HG02610 (cell line): ENCODE results near the gene GET4.
A peak's percentile ranks its signal among the peaks of the same experiment; 100 is the strongest.
"Not testable (repeated sequence)": the region's sequence is repeated elsewhere in the genome, so short reads cannot be mapped to it uniquely, and the experiment has no call there.

Source experiments
- ATAC-seq: cut with Tn5 transposase; IDR thresholded peaks from one replicate; pipeline ENCODE4 v1.9.1; 2021; ENCODE audit warnings: mild to moderate bottlenecking, moderate library complexity; ENCODE audit not compliant: unreplicated experiment

Gene GET4

DNA sequence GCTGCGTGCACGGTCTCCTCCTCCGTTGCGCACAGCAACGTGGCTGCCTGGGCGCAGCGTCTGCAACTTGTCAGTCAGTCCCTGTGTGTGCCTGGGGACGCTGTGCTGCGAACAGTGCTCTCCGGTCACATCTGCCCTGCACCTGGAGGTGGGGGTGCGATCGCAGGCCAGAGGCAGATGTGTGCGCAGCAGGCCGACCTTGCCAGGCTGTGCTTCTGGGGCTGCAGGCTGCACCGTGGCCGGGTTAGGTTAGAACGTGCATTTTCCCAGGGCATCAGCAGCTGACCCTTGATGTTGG is 8.2 kb upstream of the GET4 start:
- no peak for ATAC-seq

DNA sequence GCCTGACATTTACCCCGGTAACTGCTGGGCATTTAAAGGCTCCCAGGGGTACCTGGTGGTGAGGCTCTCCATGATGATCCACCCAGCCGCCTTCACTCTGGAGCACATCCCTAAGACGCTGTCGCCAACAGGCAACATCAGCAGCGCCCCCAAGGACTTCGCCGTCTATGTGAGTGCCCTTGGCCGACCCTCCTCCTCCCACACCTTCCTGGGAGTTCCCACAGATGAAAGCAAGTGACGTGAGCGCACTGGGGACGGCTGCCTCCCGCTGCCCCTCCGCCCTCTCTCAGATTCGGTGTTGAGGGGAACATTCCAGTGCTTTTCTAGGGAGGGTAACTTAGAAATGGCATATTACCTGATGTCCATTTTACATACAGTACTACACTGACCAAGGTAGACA is 7.0 kb upstream of the GET4 start:
- ATAC-seq: no peak

DNA sequence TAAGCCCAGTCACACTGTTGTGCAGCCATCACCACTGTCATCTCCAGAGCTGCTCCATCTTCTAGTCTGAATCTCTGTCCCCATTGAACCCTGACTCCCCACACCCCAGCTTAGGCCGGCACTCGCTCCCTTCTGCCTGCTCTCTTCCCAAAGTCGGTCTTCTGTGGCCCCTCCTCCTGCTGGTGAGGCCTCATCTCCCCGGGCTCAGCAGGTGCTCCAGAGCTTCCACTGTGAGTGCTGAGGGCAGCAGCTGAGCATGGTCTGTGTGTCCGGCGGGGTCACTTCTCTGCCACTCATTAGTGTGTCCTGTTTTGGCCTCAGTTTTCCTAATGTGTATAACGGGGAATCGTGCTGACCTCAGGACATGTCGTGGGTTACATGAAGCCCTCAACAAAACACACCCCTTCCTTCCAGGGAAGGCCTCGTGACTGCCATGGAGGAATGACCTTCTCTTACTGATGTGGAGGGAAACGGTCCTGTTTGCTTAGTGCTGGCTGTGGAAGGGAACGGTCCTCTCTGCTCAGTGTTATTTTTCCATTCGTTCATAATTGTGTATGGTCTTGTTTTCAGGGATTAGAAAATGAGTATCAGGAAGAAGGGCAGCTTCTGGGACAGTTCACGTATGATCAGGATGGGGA is 4.3 kb upstream of the GET4 start:
- ATAC-seq: no peak

DNA sequence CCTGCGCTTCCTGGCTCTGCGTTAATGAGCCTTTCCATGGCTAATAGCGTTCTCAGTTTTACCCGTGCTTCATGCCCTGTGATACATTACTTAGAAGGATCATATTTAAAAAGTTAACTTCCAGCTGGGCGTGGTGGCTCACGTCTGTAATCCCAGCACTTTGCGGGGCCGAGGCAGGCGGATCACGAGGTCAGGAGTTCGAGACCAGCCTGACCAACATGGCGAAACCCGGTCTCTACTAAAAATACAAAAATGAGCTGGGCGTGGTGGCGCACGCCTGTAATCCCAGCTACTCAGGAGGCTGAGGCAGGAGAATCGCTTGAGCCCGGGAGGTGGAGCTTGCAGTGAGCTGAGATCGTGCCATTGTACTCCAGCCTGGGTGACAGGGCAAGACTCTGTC is 3.7 kb upstream of the GET4 start:
- ATAC-seq: not testable (repeated sequence)

DNA sequence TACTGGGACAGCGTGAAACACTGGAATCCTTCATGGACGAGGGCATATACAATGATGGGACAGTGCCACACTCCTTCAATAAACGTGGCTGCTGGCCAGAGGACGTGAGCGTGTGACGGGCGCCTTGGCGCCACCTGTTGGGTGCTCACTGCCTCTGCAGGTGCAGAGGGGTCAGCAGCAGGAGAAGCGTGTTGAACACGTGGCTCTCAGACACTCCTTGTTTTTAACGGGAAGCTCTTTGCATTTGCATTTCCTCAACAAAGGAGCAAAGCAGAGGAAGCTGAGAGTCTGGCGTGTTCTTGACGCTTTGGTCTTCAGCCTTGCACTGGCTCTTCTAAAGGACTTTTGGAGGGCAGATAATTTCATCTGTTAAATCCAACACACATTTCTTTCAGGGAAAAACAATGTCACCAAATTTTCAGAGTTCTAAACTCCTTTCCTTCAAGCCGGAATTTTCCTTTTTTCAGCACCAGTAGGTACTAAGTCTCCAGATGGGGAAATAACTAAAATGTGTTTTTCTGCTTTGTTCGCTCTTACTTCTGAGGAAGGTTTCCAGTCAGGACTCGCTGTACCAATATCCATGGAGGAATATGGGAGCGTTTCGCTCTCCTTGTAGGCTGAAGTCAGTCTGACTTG is 2.9 kb upstream of the GET4 start:
- no peak for ATAC-seq

DNA sequence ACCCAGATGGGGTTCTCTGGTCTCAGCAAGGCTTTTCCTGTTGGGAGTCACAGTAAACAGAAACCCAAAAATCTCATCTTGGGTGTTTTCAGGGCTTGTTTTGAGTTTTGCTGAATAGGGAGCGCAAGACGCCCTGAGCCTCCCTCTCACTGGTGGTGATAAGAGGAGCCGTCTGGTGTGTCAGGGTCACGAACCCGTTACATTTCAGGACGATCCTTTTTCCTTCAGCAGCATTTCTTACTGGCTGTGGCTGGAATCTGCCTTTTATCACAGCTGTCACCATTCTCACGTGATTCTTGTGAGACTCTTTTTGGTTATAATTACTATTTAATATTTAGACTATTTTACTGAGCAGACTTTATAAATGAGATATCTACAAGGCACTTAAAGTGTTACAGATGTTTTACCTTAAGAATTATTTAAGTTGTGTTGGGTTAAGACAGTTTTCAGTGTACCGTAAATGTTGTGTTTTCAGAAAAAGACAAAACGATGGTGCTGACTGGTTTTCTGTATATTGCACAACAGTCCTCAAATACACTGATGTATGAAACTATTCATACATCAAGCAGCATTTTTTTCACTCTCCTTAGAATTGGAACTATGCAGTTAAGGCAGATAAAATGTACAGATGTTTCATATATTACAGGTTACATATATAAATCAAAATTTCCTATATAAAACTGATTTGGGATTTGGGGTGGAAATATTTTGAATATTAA is 2.2 kb upstream of the GET4 start:
- no peak for ATAC-seq

DNA sequence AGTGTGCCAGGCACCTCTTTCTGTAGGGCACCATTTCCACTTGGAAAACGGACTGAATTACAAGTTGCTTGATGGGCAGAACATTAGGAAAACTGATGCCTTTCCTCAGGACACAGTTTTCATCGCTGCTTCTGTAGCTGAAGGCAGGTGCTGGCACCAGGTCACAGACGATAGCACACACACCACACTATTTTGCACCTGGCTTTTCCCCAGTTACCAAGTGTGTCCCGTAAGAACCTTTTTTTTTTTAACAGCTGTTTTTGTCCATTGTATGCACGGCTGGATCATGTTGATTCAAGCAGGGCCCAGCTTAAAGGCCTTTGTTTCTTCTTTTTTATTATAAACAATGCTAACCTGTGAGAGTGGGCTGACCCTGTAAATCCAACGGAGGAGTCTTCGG is 1.3 kb upstream of the GET4 start:
- no peak for ATAC-seq

DNA sequence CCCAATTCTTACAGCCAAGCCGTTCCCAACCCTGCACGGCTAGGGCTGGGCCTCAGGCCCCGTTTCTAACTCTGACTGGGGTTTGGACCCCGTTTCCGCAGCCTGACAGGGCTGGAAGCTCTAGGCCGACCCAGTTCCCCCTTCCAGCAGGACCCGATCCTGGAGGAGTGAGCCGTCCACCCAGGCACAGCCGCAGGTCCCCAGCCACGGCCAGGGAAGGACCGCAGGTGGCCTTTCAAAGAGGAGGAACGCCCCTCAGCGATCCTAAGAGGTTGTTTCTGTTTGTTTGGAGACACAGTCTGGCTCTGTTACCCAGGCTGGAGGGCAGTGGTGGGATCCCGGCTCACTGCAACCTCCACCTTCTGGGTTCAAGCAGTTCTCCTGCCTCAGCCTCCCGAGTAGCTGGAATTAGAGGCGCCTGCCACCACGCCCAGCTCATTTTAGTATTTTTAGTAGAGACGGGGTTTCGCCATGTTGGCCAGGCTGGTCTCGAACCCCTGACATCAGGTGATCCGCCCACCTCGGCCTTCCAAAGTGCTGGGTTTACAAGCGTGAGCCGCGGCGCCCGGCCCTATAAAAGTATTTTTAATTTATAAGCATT is 778 bp upstream of the GET4 start:
- no peak for ATAC-seq

DNA sequence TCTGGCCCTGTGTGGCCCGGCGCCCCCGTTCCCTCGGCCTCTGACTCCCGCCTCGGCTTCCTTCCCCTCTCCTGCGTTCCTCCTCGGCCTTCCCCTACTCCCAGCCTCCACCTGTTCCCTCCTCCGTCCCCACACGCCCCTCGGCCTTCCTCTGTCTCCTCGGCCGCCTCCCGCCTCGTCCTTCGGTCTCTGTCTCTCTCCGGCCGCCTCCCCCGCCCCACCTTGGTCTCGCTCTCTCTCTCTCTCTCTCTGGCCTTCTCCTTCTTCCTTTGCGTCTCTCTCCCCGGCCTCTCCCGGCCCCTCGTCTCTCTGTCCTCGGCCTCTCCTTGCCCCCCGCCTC is 588 bp downstream of the GET4 start:
- ATAC-seq: peak; percentile 11

DNA sequence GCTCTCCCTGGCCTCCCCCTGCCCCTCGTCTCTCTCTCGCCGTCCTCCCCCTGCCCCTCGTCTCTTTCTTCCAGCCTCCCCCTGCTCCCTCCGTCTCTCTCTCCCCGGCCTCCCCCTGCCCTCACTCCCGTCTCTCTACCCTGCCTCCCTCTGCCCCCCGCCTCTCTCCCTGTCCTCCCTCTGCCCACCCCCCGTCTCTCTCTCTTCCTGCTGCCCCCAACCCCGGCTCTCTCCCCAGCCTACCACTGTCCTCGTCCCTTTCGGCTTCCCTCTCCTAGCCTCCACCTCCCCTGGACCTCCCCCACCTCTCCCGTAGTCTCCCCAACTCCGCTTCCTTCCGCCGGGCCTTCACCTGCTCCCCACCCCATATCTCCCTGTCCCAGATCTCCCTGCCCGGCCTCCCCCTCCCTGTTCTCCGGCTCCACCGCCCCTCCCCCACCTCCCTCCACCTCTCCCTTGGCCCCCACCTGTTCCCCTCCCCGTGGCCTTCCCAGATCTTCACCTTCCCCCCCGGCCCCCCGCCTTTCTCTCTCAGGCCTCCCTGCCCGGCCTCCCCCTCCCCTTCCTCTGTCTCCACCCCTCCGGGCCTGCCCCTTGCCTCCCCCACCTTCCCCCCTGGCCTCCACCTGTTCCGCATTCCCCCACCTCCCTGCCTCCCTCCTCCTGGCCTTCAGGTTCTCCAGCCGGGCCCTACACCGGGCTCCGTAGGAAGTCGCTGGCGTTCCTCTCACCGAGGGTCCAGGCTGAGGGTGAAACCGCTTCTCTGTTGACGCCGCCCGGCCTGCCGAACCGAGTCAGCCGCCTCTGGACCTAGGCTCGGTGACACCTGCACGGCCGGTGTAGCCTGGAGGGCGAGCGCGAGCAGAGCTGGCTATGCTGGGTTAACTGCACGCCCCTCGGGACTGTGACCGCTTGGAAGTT is 1.2 kb downstream of the GET4 start:
- no peak for ATAC-seq

DNA sequence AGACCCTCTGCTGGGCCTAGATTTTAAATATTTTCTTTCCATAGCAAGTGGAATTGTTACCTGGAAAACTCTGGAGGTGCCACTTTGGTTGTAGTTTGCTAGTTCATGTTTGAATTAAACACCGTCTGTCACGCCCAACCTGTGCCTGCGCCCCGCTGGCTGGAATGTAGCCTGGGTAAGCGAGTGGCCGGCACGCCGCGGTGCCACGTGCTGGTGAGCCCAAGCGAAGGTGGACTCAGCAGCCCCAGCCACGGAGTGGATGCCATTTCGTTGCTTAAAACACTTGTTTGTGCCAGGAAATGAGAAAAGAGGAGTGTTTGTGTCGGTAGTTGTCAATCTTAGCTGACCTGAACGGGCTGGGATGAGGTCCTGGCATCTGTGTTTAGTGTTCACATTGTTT is 2.7 kb downstream of the GET4 start:
- no peak for ATAC-seq

DNA sequence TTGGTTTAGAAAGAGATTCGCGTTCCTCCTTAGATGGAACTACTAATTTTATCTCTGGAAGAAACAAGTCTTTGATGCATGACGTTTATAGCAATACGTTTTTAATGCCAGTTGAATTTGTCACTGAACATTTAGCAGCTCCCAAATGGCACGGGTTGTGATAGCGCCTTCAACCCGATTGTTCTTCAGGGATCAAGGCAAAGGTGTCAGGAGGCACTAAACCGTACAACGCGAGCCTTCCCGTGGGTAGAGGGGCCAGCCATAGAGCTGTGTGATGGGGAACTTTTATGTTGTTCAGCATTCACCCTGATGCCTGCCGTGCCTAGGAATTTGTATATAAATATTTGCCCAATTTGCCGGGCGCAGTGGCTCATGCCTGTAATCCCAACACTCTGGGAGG is 3.4 kb downstream of the GET4 start:
- no peak for ATAC-seq

DNA sequence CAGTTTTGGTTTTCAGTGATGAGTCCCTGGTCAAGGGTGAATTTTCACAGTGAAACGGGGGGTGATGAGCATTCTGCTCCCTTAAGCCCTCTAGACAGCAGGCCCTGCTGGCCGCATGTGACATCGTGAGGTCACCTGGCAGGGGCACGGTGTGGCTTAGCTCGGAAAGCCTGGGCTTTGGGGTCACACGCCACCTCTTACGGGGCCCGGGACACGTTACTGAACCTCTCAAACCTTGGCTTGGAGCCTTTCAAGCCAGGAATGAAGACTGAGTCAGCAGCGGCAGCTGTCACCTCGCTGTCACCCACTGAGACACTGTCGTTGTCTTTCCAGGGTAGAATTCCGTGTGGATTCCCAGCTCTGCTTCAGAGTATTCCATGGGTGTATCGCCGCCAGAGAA is 4.1 kb downstream of the GET4 start:
- ATAC-seq: no peak

DNA sequence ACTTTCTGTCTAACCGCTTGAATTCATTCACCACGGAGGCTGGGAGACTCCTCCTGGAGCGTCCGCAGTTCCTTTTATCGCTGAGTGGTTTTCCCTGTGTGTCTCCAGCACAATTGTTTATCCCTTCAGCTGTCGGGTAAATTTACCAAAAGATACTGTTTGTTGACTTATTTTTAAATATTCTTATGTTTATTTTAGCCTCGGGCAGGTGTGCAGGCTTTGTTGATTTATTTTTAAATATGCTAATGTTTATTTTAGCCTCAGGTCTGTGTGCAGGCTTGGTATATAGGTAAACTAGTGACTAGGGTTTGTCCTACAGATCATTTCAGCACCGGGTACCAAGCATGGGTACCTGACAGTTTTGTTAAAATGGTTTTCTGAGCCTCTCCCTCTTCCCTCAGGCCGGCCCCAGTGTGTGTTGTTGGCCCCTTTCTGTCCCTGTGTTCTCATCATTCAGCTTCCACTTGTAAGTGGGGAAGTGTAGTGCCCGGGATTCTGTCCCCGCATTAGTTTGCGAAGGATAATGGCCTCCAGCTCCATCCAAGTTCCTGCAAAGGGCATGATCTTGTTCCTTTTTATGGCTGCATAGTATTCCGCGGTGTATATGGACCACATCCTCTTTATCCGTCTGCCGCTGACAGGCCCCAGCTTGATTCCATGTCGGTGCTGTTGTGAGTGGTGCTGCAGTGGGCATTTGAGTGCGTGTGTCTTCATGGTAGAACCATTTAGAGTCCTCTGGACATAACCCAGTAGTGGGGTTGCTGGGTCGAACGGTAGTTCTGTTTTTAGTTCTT is 5.3 kb downstream of the GET4 start:
- ATAC-seq: no peak

DNA sequence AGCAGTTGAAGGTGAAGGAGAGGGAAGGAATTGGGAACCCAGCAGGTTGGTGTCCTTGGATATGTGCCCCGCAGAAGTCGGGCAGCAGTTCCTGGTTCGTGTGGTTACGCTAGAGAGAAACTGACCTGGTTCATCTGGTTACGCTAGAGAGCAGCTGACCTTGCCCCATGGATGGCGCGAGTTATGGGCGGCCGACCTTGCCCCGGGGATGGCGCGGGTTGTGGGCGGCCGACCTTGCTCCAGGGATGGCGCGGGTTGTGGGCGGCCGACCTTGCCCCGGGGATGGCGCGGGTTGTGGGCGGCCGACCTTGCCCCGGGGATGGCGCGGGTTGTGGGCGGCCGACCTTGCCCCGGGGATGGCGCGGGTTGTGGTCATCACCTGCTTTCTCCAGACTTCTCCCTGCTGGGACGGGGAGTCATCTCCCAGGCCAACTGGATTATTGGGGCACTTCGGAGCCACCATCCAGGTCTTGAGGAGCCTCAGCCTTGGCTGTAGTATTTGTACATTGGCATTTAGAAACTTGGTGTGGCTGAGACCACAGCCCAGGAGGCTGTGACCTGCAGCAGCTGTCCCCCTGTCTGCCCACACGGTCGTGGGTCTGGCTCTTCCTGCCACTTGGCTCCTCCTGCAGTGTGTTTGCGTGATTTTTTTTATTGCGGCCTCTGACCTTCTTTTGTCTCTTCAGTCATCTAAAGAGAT is 6.1 kb downstream of the GET4 start:
- ATAC-seq: no peak

DNA sequence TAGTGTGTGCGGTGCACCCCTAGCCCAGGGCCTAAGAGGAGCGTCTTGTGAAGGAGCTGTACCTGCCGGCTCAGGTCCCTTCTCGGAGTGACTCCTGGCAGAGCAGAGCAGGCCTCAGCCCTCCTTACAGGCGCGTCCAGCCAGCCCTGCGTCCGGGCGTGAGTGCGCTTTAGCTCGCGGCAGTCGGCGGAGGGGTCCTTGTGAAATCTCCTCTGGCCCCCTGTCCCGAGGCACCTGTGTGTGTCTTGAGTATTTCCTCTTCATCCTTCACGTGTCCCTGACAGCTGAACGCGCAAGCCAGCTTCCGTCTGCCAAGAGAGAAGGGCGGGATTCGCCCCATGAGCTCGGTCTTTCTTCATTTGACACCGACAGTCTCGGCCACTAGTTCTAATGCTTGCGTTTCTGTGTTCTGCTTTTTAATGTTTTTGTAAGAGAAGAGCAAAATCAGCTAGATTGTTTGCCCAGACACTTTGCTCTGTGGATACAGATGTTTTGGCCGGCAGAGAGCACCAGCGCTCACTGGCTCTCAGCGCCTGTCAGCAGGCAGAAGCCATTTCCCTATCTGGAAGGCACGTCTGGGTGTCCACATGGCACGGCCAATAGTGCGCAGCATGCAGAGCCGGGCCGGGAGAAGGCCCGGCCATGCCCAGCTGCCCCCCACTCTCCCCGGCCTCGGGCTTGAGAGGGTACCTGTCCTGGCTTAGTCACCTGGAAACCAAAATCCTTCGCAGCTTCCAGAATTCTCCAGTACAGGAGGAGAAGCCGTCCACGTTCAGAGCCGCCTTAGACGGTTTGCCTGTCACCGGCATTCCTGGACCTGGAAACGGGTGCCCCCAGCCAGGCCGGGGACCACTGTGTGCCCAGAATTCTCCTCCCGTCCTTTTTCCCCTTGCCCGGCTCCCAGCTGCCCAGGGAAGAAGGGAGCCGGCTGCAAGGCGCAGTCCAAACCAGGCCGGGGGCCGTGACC is 7.0 kb downstream of the GET4 start:
- no peak for ATAC-seq

DNA sequence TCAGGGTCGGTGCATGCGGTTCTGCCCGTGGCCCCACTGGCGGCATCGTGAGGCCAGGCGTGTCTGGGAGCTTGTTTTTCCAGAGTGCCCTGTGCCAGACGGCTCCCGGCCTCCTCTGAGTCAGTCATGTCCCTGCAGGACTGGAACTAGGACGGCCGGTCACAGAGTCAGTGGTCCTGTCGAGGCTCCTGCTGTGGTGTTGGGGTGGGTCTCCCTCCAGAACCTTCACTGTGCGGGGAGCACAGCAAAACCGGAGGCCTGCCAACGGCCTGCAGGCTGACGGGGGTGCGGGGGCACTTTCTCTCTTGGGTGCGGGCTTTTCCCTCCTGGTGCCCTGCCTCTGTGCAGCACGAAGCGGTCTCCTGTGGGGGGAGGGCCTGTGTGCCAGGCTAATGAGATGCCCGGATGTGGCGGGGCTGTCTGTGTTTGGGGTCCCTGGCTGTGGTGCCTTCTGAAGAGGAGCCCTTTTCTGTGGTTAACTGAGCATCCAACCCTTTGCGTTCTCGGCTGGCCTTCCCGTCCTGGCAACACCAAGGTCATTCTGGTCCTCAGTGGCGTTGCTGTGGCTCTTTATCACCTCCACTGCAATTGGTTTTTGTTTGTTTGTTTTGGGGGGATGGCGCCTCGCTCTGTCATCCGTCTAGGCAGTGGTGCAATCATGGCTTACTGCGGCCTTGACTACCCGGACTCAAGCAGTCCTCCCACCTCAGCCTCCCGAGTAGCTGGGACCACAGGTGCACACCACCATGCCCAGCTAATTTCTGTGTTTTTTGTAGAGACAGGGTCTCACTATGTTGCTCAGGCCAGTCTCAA is 8.0 kb downstream of the GET4 start:
- ATAC-seq: no peak
